Measurements from ENCODE around the gene PCNX3. TPM values are rescaled to one million over a fixed set of nuclear protein-coding genes. Genes with fewer than 3 reads are reported as not detected.

PCNX3 gene
- total and polyA plus RNA-seq, 2 of the 13 experiments (the other 11 are each of a cell fraction or from before 2014, with no cell fraction given): 16.2 to 23.0 TPM

- TF ChIP-seq NFAT5 (CRISPR knock-in tag; IDR thresholded peaks at IDR 0.05) (no peak), ZBTB26 (CRISPR knock-in tag; IDR thresholded peaks at IDR 0.05; ENCODE audit: borderline replicate concordance) (0 out of 2 replicates have a peak, but pooled peaks have one; percentile 65), HOXA7 (CRISPR knock-in tag; IDR thresholded peaks at IDR 0.05) (no peak), ZNF672 (CRISPR knock-in tag; IDR thresholded peaks at IDR 0.05) (no peak), AFF4 (CRISPR knock-in tag; IDR thresholded peaks at IDR 0.05) (no peak), HNF1B (CRISPR knock-in tag; IDR thresholded peaks at IDR 0.05) (peak; percentile 98), SOX6 (IDR thresholded peaks at IDR 0.05) (no peak), SOX6 (CRISPR knock-in tag; IDR thresholded peaks at IDR 0.05) (peak; percentile 71), HOXD1 (CRISPR knock-in tag; IDR thresholded peaks at IDR 0.05) (no peak), ZNF576 (CRISPR knock-in tag; IDR thresholded peaks at IDR 0.05) (peak; percentile 73; the same call in 1 of the 2 replicates), HNF4A (CRISPR knock-in tag; IDR thresholded peaks at IDR 0.05) (no peak; the same call in none of the 2 replicates), ATF1 (CRISPR knock-in tag; IDR thresholded peaks at IDR 0.05) (peak; percentile 98), ZNF24 (IDR thresholded peaks at IDR 0.05) (no peak)
Measured at GRCh38 chr11:65569973-65570918, 45.3 kb upstream of the PCNX3 start, which contains the start of gene ZNRD2 (continued).
